SK-N-SH (cell line): ENCODE measurements around the gene TMEM163. TPM values are rescaled to one million over a fixed set of nuclear protein-coding genes. Genes with fewer than 3 reads are reported as not detected.

Experiments used
- CTCF ChIA-PET: fragments of 300-600, 350-600 bp; formaldehyde crosslinking; extraction: SDS; loops from one replicate; lab custom pipeline; 2021; lab: Yijun Ruan, JAX
- POLR2A ChIA-PET: fragments of 350-600 bp; sonication (Branson Sonifier 250); formaldehyde crosslinking; extraction: SDS; loops from one replicate; lab custom pipeline; 2020; ENCODE audit warnings: antibody characterized with exemption, inconsistent platforms; lab: Yijun Ruan, JAX
- DNase-seq: peaks from one replicate; pipeline ENCODE4 v3.0.0; 2012
- H2AFZ ChIP-seq: fragments of 200-600 bp; sonication (generic); 2 replicates; pipeline ENCODE4 v1.8.1; 2016; ENCODE audit warnings: antibody characterized with exemption, mild to moderate bottlenecking, low read depth
- H3F3A ChIP-seq: fragments of 200-600 bp; sonication (generic); replicated peaks from 2 replicates; pipeline ENCODE3; 2016; ENCODE audit warnings: antibody characterized with exemption, mild to moderate bottlenecking; ENCODE audit not compliant: insufficient read depth
- H3K27ac ChIP-seq, 2 experiments: fragments of 200-500 bp in 1 of 2; fragments of 200-600 bp in 1 of 2; sonication (Bioruptor generic) in 1 of 2; sonication (generic), shearing (Covaris generic) in 1 of 2; 2 replicates each; pipeline versions ENCODE4 v1.5.1 to v1.6.1; 2014 to 2016; ENCODE audit warnings: low read depth in 2 of 2, inconsistent platforms in 1 of 2, low read length in 1 of 2, mild to moderate bottlenecking in 1 of 2, mixed read lengths in 1 of 2
- H3K27me3 ChIP-seq: fragments of 200-600 bp; sonication (generic), shearing (Covaris generic); 2 replicates; pipeline ENCODE4 v1.6.1; 2016; ENCODE audit warnings: mixed run types; ENCODE audit not compliant: insufficient read depth
- H3K36me3 ChIP-seq, 2 experiments: fragments of 200-500 bp in 1 of 2; fragments of 200-600 bp in 1 of 2; sonication (Bioruptor generic) in 1 of 2; sonication (generic) in 1 of 2; replicated peaks in 1 of 2; 2 replicates each; pipeline versions ENCODE3 to v1.5.1; 2014 to 2016; ENCODE audit warnings: low read length in 1 of 2, mild to moderate bottlenecking in 1 of 2; ENCODE audit not compliant: insufficient read depth in 2 of 2, control insufficient read depth in 1 of 2
- H3K4me1 ChIP-seq, 2 experiments: fragments of 200-500 bp in 1 of 2; fragments of 200-600 bp in 1 of 2; sonication (Bioruptor generic) in 1 of 2; sonication (generic), shearing (Covaris generic) in 1 of 2; 2 replicates each; pipeline versions ENCODE4 v1.5.1 to v1.6.1; 2014 to 2016; ENCODE audit warnings: low read depth in 1 of 2, low read length in 1 of 2, mixed run types in 1 of 2; ENCODE audit not compliant: insufficient read depth in 2 of 2, control insufficient read depth in 1 of 2
- H3K4me2 ChIP-seq: fragments of 200-600 bp; sonication (generic), shearing (Covaris generic); 2 replicates; pipeline ENCODE4 v1.6.1; 2017; ENCODE audit warnings: mixed run types
- H3K4me3 ChIP-seq, 2 experiments: fragments of 200-500 bp in 1 of 2; fragments of 200-600 bp in 1 of 2; sonication (Bioruptor generic) in 1 of 2; sonication (generic), shearing (Covaris generic) in 1 of 2; 2 replicates each; pipeline versions ENCODE4 v1.5.1 to v1.8.1; 2014 to 2016; ENCODE audit warnings: low read depth in 2 of 2, inconsistent platforms in 1 of 2, low read length in 1 of 2, mild to moderate bottlenecking in 1 of 2, mixed read lengths in 1 of 2, moderate library complexity in 1 of 2
- H3K79me2 ChIP-seq: fragments of 200-600 bp; sonication (generic); 2 replicates; pipeline ENCODE4 v1.8.1; 2017; ENCODE audit warnings: mild to moderate bottlenecking; ENCODE audit not compliant: insufficient read depth
- H3K9ac ChIP-seq: fragments of 200-600 bp; sonication (generic); 2 replicates; pipeline ENCODE4 v1.6.1; 2017; ENCODE audit warnings: mixed run types
- H3K9me2 ChIP-seq: fragments of 200-600 bp; sonication (generic); 2 replicates; pipeline ENCODE4 v1.6.1; 2017; ENCODE audit warnings: mixed run types
- H3K9me3 ChIP-seq: fragments of 200-600 bp; sonication (generic); 2 replicates; pipeline ENCODE4 v1.6.1; 2017; ENCODE audit warnings: mixed run types, mild to moderate bottlenecking, moderate library complexity
- H4K20me1 ChIP-seq: fragments of 200-600 bp; sonication (generic); 2 replicates; pipeline ENCODE4 v1.6.1; 2017; ENCODE audit warnings: mild to moderate bottlenecking, mixed run types; ENCODE audit not compliant: insufficient read depth
- CTCF ChIP-seq: fragments of 200-600 bp; sonication (generic); IDR thresholded peaks from 2 replicates; pipeline ENCODE4 v1.6.1; 2017; ENCODE audit warnings: antibody characterized with exemption, mild to moderate bottlenecking, moderate library complexity
- ELF1 ChIP-seq: IDR thresholded peaks from 2 replicates; pipeline ENCODE4 v1.4.0; 2012
- EP300 ChIP-seq, 2 experiments: IDR thresholded peaks; 2 replicates each; pipeline versions ENCODE4 v1.4.0 to v1.6.1; 2012; ENCODE audit warnings: borderline replicate concordance in 1 of 2, low read depth in 1 of 2, low read length in 1 of 2
- FOXJ3 ChIP-seq: sonication (generic); formaldehyde crosslinking; IDR thresholded peaks from 2 replicates; pipeline ENCODE4 v1.5.1; 2020; ENCODE audit warnings: mild to moderate bottlenecking, missing genetic modification reagents
- IRF3 ChIP-seq: fragments of 150-350 bp; IDR thresholded peaks from 2 replicates; pipeline ENCODE4 v1.6.1; 2016; ENCODE audit warnings: mild to moderate bottlenecking, low read depth, low read length
- JUND ChIP-seq: IDR thresholded peaks from 2 replicates; pipeline ENCODE4 v1.4.0; 2012
- MAX ChIP-seq: IDR thresholded peaks from 2 replicates; pipeline ENCODE4 v1.4.0; 2012; ENCODE audit warnings: low read depth
- MEF2A ChIP-seq: IDR thresholded peaks from 2 replicates; pipeline ENCODE4 v1.4.0; 2012; ENCODE audit warnings: low read depth, borderline replicate concordance
- NRF1 ChIP-seq: IDR thresholded peaks from 2 replicates; pipeline ENCODE4 v1.6.1; 2012; ENCODE audit warnings: low read depth, mild to moderate bottlenecking, low read length
- REST ChIP-seq: IDR thresholded peaks from 2 replicates; pipeline ENCODE4 v1.6.1; 2012; ENCODE audit warnings: mild to moderate bottlenecking, low read depth, low read length, moderate library complexity
- RFX5 ChIP-seq: IDR thresholded peaks from 2 replicates; pipeline ENCODE4 v1.6.1; 2012; ENCODE audit warnings: mild to moderate bottlenecking, improper control_type of control experiment, low read length
- SIN3A ChIP-seq: IDR thresholded peaks from 2 replicates; pipeline ENCODE4 v1.6.1; 2012; ENCODE audit warnings: low read depth, mild to moderate bottlenecking, low read length, moderate library complexity, borderline replicate concordance
- TCF12 ChIP-seq: IDR thresholded peaks from 2 replicates; pipeline ENCODE4 v1.4.0; 2012
- USF1 ChIP-seq: IDR thresholded peaks from 2 replicates; pipeline ENCODE4 v1.4.0; 2012; ENCODE audit warnings: low read depth, borderline replicate concordance
- YY1 ChIP-seq: IDR thresholded peaks from 2 replicates; pipeline ENCODE4 v1.4.0; 2012; ENCODE audit warnings: low read depth, mild to moderate bottlenecking
- WGBS: methylation state at CpG from one replicate; pipeline ENCODE4 v1.1.6; 2017; ENCODE audit warnings: low lambda C conversion rate; 5-methylcytosine and 5-hydroxymethylcytosine counted together
- polyA plus RNA-seq, 3 experiments: library from polyadenylated mRNA; depleted of rRNA; stranded (reverse); fragments of >200 nt; gene quantifications; 2 replicates each; pipeline ENCODE4 v1.2.3, GENCODE V29; 2012

The TMEM163 gene
- polyA plus RNA-seq, 1 of the 3 experiments (the other 2 are of a cell fraction): not detected

- no peak for TF ChIP-seq CTCF
- no peak for TF ChIP-seq JUND
- TF ChIP-seq SIN3A: no peak
- no peak for TF ChIP-seq USF1
- TF ChIP-seq MAX: no peak
- no peak for TF ChIP-seq RFX5
- no peak for TF ChIP-seq YY1
- no peak for TF ChIP-seq TCF12
Observed at GRCh38 chr2:134435505-134435904, 283.3 kb downstream of the TMEM163 start (continued).

- ChIA-PET CTCF (interaction anchor here (1.5 kb wide), 1 partner anchor 17 kb away, joined by 7 read pairs; no protein-coding TSS in a partner anchor), POLR2A (no interaction called here)
- Histone ChIP-seq H2AFZ (no peak overlapping the region), H3K27ac (no peak overlapping the region), H3K4me3 (no peak overlapping the region), H3K79me2 (no peaks in the 10 kb centered on the region), H3K4me1 (peaks cover 0 to 12% of the 10 kb centered on the region in 2 experiments; a peak in 2 of 4 replicates), H3K9me3 (no peaks in the 10 kb centered on the region), H4K20me1 (no peaks in the 10 kb centered on the region), H3K9ac (no peak overlapping the region), H3K27me3 (no peaks in the 10 kb centered on the region), H3F3A (peaks cover 7% of the 10 kb centered on the region), H3K9me2 (no peaks in the 10 kb centered on the region), H3K36me3 (peaks cover 3 to 4% of the 10 kb centered on the region in 2 experiments), H3K4me2 (no peak overlapping the region)
- no peak for DNase-seq
- 94% methylated on average over 6 of the region's 6 CpGs for WGBS
- no peak for TF ChIP-seq IRF3
- no peak for TF ChIP-seq CTCF
- TF ChIP-seq REST: no peak
- no peak for TF ChIP-seq ELF1
- TF ChIP-seq FOXJ3: no peak
- no peak for TF ChIP-seq MEF2A
- no peak for TF ChIP-seq JUND
- no peak for TF ChIP-seq EP300 (IDR thresholded peaks at IDR 0.05; ENCODE audit: borderline replicate concordance in 1 of 2, low read depth in 1 of 2, low read length in 1 of 2)
- TF ChIP-seq NRF1: no peak
Observed at GRCh38 chr2:134433979-134434378, 284.8 kb downstream of the TMEM163 start.
